KMS-11 (cell line): Measurements from ENCODE around the gene MALAT1.
A peak's percentile ranks its signal among the peaks of the same experiment; 100 is the strongest.

Experiments used
- H2AFZ ChIP-seq: fragments of 200-600 bp; sonication (generic); 2 replicates; pipeline ENCODE4 v1.6.1; 2016; ENCODE audit warnings: antibody characterized with exemption, mixed run types, low read depth
- H3K27ac ChIP-seq: fragments of 200-600 bp; sonication (generic); 2 replicates; pipeline ENCODE4 v1.6.1; 2016; ENCODE audit warnings: mild to moderate bottlenecking, mixed run types
- H3K27me3 ChIP-seq: fragments of 200-600 bp; sonication (generic); 2 replicates; pipeline ENCODE4 v1.6.1; 2017; ENCODE audit warnings: mild to moderate bottlenecking, low read depth, mixed run types, moderate library complexity; ENCODE audit not compliant: insufficient read depth
- H3K36me3 ChIP-seq: fragments of 200-600 bp; sonication (generic); 2 replicates; pipeline ENCODE4 v1.6.1; 2017; ENCODE audit warnings: mild to moderate bottlenecking, mixed run types; ENCODE audit not compliant: insufficient read depth
- H3K4me1 ChIP-seq: fragments of 200-600 bp; sonication (generic); 2 replicates; pipeline ENCODE4 v1.6.1; 2016; ENCODE audit warnings: mild to moderate bottlenecking, low read depth, mixed run types; ENCODE audit not compliant: poor library complexity, severe bottlenecking
- H3K4me2 ChIP-seq: fragments of 200-600 bp; sonication (generic); 2 replicates; pipeline ENCODE4 v1.7.0; 2016; ENCODE audit warnings: mild to moderate bottlenecking, mixed run types
- H3K4me3 ChIP-seq: fragments of 200-600 bp; sonication (generic); IDR thresholded peaks from 2 replicates; pipeline ENCODE4 v1.6.1; 2017; ENCODE audit warnings: low read depth, low read length, mixed read lengths; ENCODE audit not compliant: insufficient read depth
- H3K79me2 ChIP-seq: fragments of 200-600 bp; sonication (generic); 2 replicates; pipeline ENCODE4 v1.6.1; 2016; ENCODE audit warnings: low read depth, mixed run types; ENCODE audit not compliant: insufficient read depth
- H3K9ac ChIP-seq: fragments of 200-600 bp; sonication (generic); 2 replicates; pipeline ENCODE4 v1.6.1; 2016; ENCODE audit warnings: mild to moderate bottlenecking, mixed run types
- H4K20me1 ChIP-seq: fragments of 200-600 bp; sonication (generic); 2 replicates; pipeline ENCODE4 v1.6.1; 2016; ENCODE audit warnings: mild to moderate bottlenecking, mixed run types; ENCODE audit not compliant: insufficient read depth
- CTCF ChIP-seq: fragments of 200-600 bp; sonication (generic); conservative IDR thresholded peaks from 2 replicates; pipeline ENCODE4 v1.6.1; 2017; ENCODE audit warnings: low read depth, mild to moderate bottlenecking, antibody characterized with exemption, low read length, moderate library complexity, mixed read lengths

Gene MALAT1

GRCh38 chr11:65478388-65479183 is 20.3 kb upstream of the MALAT1 start:
- peaks cover 24% of the 10 kb centered on the region for H3K79me2 ChIP-seq
- no peak overlapping the region for H3K4me3 ChIP-seq
- H3K4me2 ChIP-seq: peak overlapping the region; percentile 51; the same call in 1 of the 2 replicates
- H3K36me3 ChIP-seq: no peaks in the 10 kb centered on the region
- H3K27ac ChIP-seq: peak overlapping the region; percentile 92; the same call in 1 of the 2 replicates
- H2AFZ ChIP-seq: 0 out of 2 replicates have a peak overlapping the region, but pooled peaks have one; percentile 22
- H3K27me3 ChIP-seq: no peaks in the 10 kb centered on the region
- H3K9ac ChIP-seq: peak overlapping the region; percentile 93; the same call in 1 of the 2 replicates
- peaks cover 64% of the 10 kb centered on the region for H3K4me1 ChIP-seq
- no peaks in the 10 kb centered on the region for H4K20me1 ChIP-seq
- TF ChIP-seq CTCF: no peak

- Histone ChIP-seq H3K4me3 (no peak overlapping the region), H4K20me1 (no peaks in the 10 kb centered on the region), H3K9ac (no peak overlapping the region), H3K27ac (no peak overlapping the region; the same call in 1 of the 2 replicates), H3K36me3 (no peaks in the 10 kb centered on the region), H3K4me2 (peak overlapping the region; percentile 10; the same call in 1 of the 2 replicates), H3K79me2 (peaks cover 24% of the 10 kb centered on the region), H3K27me3 (no peaks in the 10 kb centered on the region), H2AFZ (peak overlapping the region; percentile 24; the same call in 1 of the 2 replicates), H3K4me1 (peaks cover 55% of the 10 kb centered on the region)
- TF ChIP-seq CTCF: no peak; the same call in 1 of the 2 replicates
These were observed 19.4 kb upstream of the MALAT1 start for GRCh38 chr11:65479184-65480145.

GRCh38 chr11:65482306-65482850 is 16.5 kb upstream of the MALAT1 start:
- Histone ChIP-seq H3K9ac (no peak overlapping the region), H4K20me1 (no peaks in the 10 kb centered on the region), H3K79me2 (peaks cover 4% of the 10 kb centered on the region; the same call in 1 of the 2 replicates), H3K4me1 (peaks cover 44% of the 10 kb centered on the region), H3K4me3 (no peak overlapping the region), H2AFZ (no peak overlapping the region), H3K27me3 (no peaks in the 10 kb centered on the region), H3K36me3 (no peaks in the 10 kb centered on the region), H3K4me2 (no peak overlapping the region), H3K27ac (no peak overlapping the region; the same call in 1 of the 2 replicates)
- no peak for TF ChIP-seq CTCF

- Histone ChIP-seq H3K79me2 (no peaks in the 10 kb centered on the region), H3K27me3 (no peaks in the 10 kb centered on the region), H3K4me3 (no peak overlapping the region), H3K4me1 (peaks cover 37% of the 10 kb centered on the region), H4K20me1 (no peaks in the 10 kb centered on the region), H3K4me2 (no peak overlapping the region), H3K27ac (no peak overlapping the region), H3K36me3 (no peaks in the 10 kb centered on the region), H3K9ac (no peak overlapping the region), H2AFZ (no peak overlapping the region)
- no peak for TF ChIP-seq CTCF
These were observed 13.0 kb upstream of the MALAT1 start for GRCh38 chr11:65485920-65486219.
